ENCODE measurements around the gene TTLL9.

Gene TTLL9

GRCh38 chr20:31977080-31977479, 106.6 kb downstream of the TTLL9 start:
- DNase-seq (ENCODE audit: extremely low read depth, low read depth), result no peak
- TF ChIP-seq CTCF (IDR thresholded peaks at IDR 0.05; ENCODE audit: low read depth, low read length), result no peak

- DNase-seq (ENCODE audit: extremely low read depth, low read depth), result no peak
- no peak for TF ChIP-seq CTCF (IDR thresholded peaks at IDR 0.05; ENCODE audit: low read depth, low read length)
Observed at GRCh38 chr20:31979713-31980426, 109.4 kb downstream of the TTLL9 start.

- no peak for TF ChIP-seq CTCF (IDR thresholded peaks at IDR 0.05; ENCODE audit: low read depth, low read length)
- DNase-seq (ENCODE audit: extremely low read depth, low read depth), result no peak
Observed at GRCh38 chr20:31981784-31982183, 111.3 kb downstream of the TTLL9 start.

GRCh38 chr20:31984981-31985471, 114.6 kb downstream of the TTLL9 start:
- DNase-seq (ENCODE audit: extremely low read depth, low read depth), result no peak
- TF ChIP-seq CTCF (IDR thresholded peaks at IDR 0.05; ENCODE audit: low read depth, low read length), result no peak

- DNase-seq (ENCODE audit: extremely low read depth, low read depth), result no peak
Observed at GRCh38 chr20:31987744-31988143, 117.3 kb downstream of the TTLL9 start.

GRCh38 chr20:31988430-31989015, 118.1 kb downstream of the TTLL9 start:
- no peak for TF ChIP-seq CTCF (IDR thresholded peaks at IDR 0.05; ENCODE audit: low read depth, low read length)

More at GRCh38 chr20:31987744-31988143, 117.3 kb downstream of the TTLL9 start:
- TF ChIP-seq CTCF (IDR thresholded peaks at IDR 0.05; ENCODE audit: low read depth, low read length), result no peak

GRCh38 chr20:31989030-31989645, 118.7 kb downstream of the TTLL9 start:
- no peak for TF ChIP-seq CTCF (IDR thresholded peaks at IDR 0.05; ENCODE audit: low read depth, low read length)
- DNase-seq (ENCODE audit: extremely low read depth, low read depth), result no peak

More at GRCh38 chr20:31988430-31989015, 118.1 kb downstream of the TTLL9 start:
- DNase-seq (ENCODE audit: extremely low read depth, low read depth), result no peak

All from AG09319 (cell line).